Endothelial cell of umbilical vein (primary cell): ENCODE data around the gene MARVELD3. TPM values are rescaled to one million over a fixed set of nuclear protein-coding genes. Genes with fewer than 3 reads are reported as not detected.

Source experiments
- BruUV-seq: library from RNA; stranded (reverse); fragments of 400-500 nt; replicated peaks from 2 replicates; lab custom pipeline; 2021; lab: Mats Ljungman, UMichigan
- CTCF ChIA-PET: fragments of 300-600, 350-600 bp; sonication (Branson Sonifier 250); formaldehyde crosslinking; loops from one replicate; lab custom pipeline; 2021; ENCODE audit warnings: antibody characterized with exemption, inconsistent platforms; lab: Charles Lee
- POLR2A ChIA-PET: fragments of 300-600, 350-600 bp; sonication (Branson Sonifier 250); formaldehyde crosslinking; loops from one replicate; lab custom pipeline; 2021; ENCODE audit warnings: antibody characterized with exemption, inconsistent platforms; lab: Charles Lee
- DNase-seq: peaks from one replicate; pipeline ENCODE4 v3.0.0-alpha.2; 2011; ENCODE audit warnings: low read depth, low spot score
- FAIRE-seq: peaks from 2 replicates; lab custom pipeline; 2011; peaks lifted over from hg19 to GRCh38; lab: Jason Lieb, UNC
- H2AFZ ChIP-seq: 2 replicates; pipeline ENCODE4 v1.6.0; 2012; ENCODE audit warnings: low read depth, low read length, control low read depth, inconsistent platforms
- H3K27ac ChIP-seq: 2 replicates; pipeline ENCODE4 v1.5.1; 2011; ENCODE audit warnings: low read depth, mild to moderate bottlenecking, control low read depth, low read length, moderate library complexity; ENCODE audit not compliant: insufficient read depth
- H3K27me3 ChIP-seq, 2 experiments: 2 replicates each; pipeline versions ENCODE4 v1.6.0 to v1.6.1; 2011; ENCODE audit warnings: low read length in 2 of 2, mixed read lengths in 1 of 2; ENCODE audit not compliant: control insufficient read depth in 2 of 2, insufficient read depth in 2 of 2
- H3K36me3 ChIP-seq, 2 experiments: 2 replicates in 1 of 2; 3 replicates in 1 of 2; pipeline ENCODE4 v1.5.1; 2011; ENCODE audit warnings: low read length in 2 of 2, mild to moderate bottlenecking in 1 of 2, moderate library complexity in 1 of 2; ENCODE audit not compliant: control insufficient read depth in 2 of 2, insufficient read depth in 2 of 2; ENCODE audit errors: extremely low read depth in 1 of 2
- H3K4me1 ChIP-seq: 3 replicates; pipeline ENCODE4 v1.5.1; 2011; ENCODE audit warnings: mild to moderate bottlenecking, low read length; ENCODE audit not compliant: control insufficient read depth, insufficient read depth; ENCODE audit errors: extremely low read depth
- H3K4me2 ChIP-seq: 2 replicates; pipeline ENCODE4 v1.6.1; 2011; ENCODE audit warnings: low read length, control low read depth, mixed read lengths; ENCODE audit not compliant: insufficient read depth
- H3K4me3 ChIP-seq, 3 experiments: fragments of 200-600 bp in 1 of 3; sonication (generic), shearing (Covaris generic) in 1 of 3; replicated peaks in 1 of 3; 2 replicates each; pipeline ENCODE4 v1.5.1; 2011 to 2016; ENCODE audit warnings: control low read depth in 3 of 3, low read length in 3 of 3, mild to moderate bottlenecking in 2 of 3, inconsistent platforms in 1 of 3, low read depth in 1 of 3, moderate library complexity in 1 of 3; ENCODE audit not compliant: insufficient read depth in 1 of 3
- H3K79me2 ChIP-seq: 2 replicates; pipeline ENCODE4 v1.6.0; 2012; ENCODE audit warnings: low read length, inconsistent platforms; ENCODE audit not compliant: control insufficient read depth, insufficient read depth
- H3K9ac ChIP-seq: replicated peaks from 2 replicates; pipeline ENCODE3; 2011; ENCODE audit warnings: low read length, control low read depth; ENCODE audit not compliant: insufficient read depth; ENCODE audit errors: extremely low read depth
- H3K9me1 ChIP-seq: replicated peaks from 3 replicates; pipeline ENCODE4 v1.6.0; 2011; ENCODE audit warnings: mild to moderate bottlenecking, low read length; ENCODE audit not compliant: control insufficient read depth, insufficient read depth; ENCODE audit errors: extremely low read depth
- H3K9me3 ChIP-seq: replicated peaks from 2 replicates; pipeline ENCODE4 v1.5.1; 2012; ENCODE audit warnings: low read length, inconsistent platforms; ENCODE audit not compliant: control insufficient read depth, insufficient read depth
- H4K20me1 ChIP-seq: replicated peaks from 2 replicates; pipeline ENCODE3; 2011; ENCODE audit warnings: mild to moderate bottlenecking, low read length; ENCODE audit not compliant: control insufficient read depth, insufficient read depth; ENCODE audit errors: extremely low read depth
- EZH2 ChIP-seq: IDR thresholded peaks from 2 replicates; pipeline ENCODE4 v1.6.1; 2012; ENCODE audit warnings: borderline replicate concordance, low read depth, mild to moderate bottlenecking, moderate library complexity, low read length, inconsistent platforms; ENCODE audit not compliant: severe bottlenecking
- FOS ChIP-seq: IDR thresholded peaks from 2 replicates; pipeline ENCODE4 v1.6.1; 2011; ENCODE audit warnings: mild to moderate bottlenecking, low read length, moderate library complexity, borderline replicate concordance; ENCODE audit not compliant: insufficient read depth
- GATA2 ChIP-seq: IDR thresholded peaks from 2 replicates; pipeline ENCODE4 v1.7.0; 2011; ENCODE audit warnings: low read depth, mild to moderate bottlenecking, moderate library complexity, mixed read lengths, low read length; ENCODE audit not compliant: insufficient read length, insufficient read depth
- JUN ChIP-seq: IDR thresholded peaks from 2 replicates; pipeline ENCODE4 v1.6.1; 2011; ENCODE audit warnings: borderline replicate concordance, low read depth; ENCODE audit not compliant: insufficient read length, insufficient read depth
- MYC ChIP-seq: IDR thresholded peaks from one replicate; pipeline ENCODE4 v1.6.1; 2011; ENCODE audit warnings: mild to moderate bottlenecking, low read depth, low read length
- POLR2A ChIP-seq: IDR thresholded peaks from 2 replicates; pipeline ENCODE4 v1.6.1; 2012; ENCODE audit warnings: low read depth, mild to moderate bottlenecking, control low read depth, low read length
- POLR2AphosphoS5 ChIP-seq: IDR thresholded peaks from 2 replicates; pipeline ENCODE4 v1.6.1; 2012; ENCODE audit warnings: low read depth, mild to moderate bottlenecking, control low read depth, low read length, moderate library complexity; ENCODE audit not compliant: insufficient read depth
- dilution Hi-C: fragments of 300-500 bp; cut with MboI; formaldehyde crosslinking; loops from one replicate; pipeline ENCODE4 v1.15.0; 2019; ENCODE audit warnings: low sequenced_read_pairs; ENCODE audit not compliant: extremely low pct_ligation_motif_present
- intact Hi-C: fragments of 100-400 bp; cut with micrococcal nuclease; formaldehyde crosslinking; loops from one replicate; pipeline ENCODE4 v1.10.0; 2022
- polyA plus RNA-seq, 4 experiments: library from polyadenylated mRNA; depleted of rRNA in 3 of 4; stranded (reverse) in 3 of 4; unstranded in 1 of 4; fragments of >200 nt; gene quantifications; 2 replicates each; pipeline versions ENCODE4 v1.2.1 to v1.2.3, GENCODE V29; 2011 to 2012; ENCODE audit warnings: missing spikeins in 1 of 4
- total RNA-seq: library from RNA; stranded (reverse); gene quantifications from 2 replicates; pipeline ENCODE4 v1.2.3, GENCODE V29; 2021
- TF ChIP-seq, protein P1 (sequence below): IDR thresholded peaks from 2 replicates; pipeline ENCODE4 v1.6.1; 2011; ENCODE audit not compliant: insufficient read depth, insufficient read length
- TF ChIP-seq, protein P2 (sequence below), 2 donors: IDR thresholded peaks; 1 replicate in 1 of 2; 2 replicates in 1 of 2; pipeline ENCODE4 v1.5.1; 2011; ENCODE audit warnings: low read length in 2 of 2, mild to moderate bottlenecking in 2 of 2, moderate library complexity in 2 of 2, control low read depth in 1 of 2, inconsistent platforms in 1 of 2, low read depth in 1 of 2; ENCODE audit not compliant: insufficient read depth in 1 of 2; ENCODE audit errors: extremely low read depth in 1 of 2

MARVELD3 gene
- total and polyA plus RNA-seq, 2 donors (not counting 3 experiments of a cell fraction or from before 2014, with no cell fraction given) = not detected

DNA sequence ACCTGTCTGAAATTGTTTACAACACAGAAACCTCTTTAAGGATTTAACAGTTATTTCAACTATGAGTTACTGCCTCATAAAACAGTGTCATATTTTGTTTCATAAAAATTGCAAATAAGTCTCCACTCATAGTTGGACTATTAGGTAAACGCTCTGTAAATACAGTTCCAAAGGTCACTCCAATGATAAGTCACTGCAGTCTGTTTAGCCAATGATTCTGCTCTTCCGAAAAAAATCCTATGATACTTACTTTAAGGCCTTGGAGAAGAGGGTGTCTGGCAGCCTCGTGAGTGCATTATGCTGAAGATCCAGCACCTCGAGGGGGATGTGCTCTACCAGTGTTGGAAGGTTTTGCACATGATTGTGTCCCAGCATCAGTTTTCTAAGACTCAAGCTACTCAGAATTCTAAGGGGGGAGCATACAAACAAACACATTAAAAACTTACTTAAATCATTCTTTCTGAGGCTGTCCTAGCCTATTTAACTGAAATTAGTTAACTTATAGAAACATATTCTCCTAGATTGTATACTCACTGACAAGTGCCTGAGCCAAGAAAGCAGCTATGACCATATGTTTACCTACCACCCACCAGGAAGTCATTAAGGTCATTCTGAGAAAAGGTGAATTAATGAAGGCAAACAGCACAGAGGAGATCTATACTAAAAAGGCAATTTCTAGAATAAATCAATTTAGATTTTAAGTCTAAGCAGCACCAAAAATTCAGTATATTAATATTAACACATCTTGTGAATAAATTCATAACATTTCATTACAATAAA is 41.1 kb downstream of the MARVELD3 start:
- BruUV-seq = no TSS peak
- POLR2A ChIA-PET = no interaction called here
- no peaks in the 10 kb centered on the region for H4K20me1 ChIP-seq

More for the DNA sequence above, 41.1 kb downstream of the MARVELD3 start:
- TF ChIP-seq, protein P1, sequence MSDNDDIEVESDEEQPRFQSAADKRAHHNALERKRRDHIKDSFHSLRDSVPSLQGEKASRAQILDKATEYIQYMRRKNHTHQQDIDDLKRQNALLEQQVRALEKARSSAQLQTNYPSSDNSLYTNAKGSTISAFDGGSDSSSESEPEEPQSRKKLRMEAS = no peak
- TF ChIP-seq EZH2 (no peak), POLR2AphosphoS5 (no peak), POLR2A (no peak), JUN (no peak), GATA2 (no peak), MYC (no peak), FOS (no peak)
- TF ChIP-seq, protein P2, sequence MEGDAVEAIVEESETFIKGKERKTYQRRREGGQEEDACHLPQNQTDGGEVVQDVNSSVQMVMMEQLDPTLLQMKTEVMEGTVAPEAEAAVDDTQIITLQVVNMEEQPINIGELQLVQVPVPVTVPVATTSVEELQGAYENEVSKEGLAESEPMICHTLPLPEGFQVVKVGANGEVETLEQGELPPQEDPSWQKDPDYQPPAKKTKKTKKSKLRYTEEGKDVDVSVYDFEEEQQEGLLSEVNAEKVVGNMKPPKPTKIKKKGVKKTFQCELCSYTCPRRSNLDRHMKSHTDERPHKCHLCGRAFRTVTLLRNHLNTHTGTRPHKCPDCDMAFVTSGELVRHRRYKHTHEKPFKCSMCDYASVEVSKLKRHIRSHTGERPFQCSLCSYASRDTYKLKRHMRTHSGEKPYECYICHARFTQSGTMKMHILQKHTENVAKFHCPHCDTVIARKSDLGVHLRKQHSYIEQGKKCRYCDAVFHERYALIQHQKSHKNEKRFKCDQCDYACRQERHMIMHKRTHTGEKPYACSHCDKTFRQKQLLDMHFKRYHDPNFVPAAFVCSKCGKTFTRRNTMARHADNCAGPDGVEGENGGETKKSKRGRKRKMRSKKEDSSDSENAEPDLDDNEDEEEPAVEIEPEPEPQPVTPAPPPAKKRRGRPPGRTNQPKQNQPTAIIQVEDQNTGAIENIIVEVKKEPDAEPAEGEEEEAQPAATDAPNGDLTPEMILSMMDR (IDR thresholded peaks at IDR 0.05; ENCODE audit: extremely low read depth in 1 of 2, insufficient read depth in 1 of 2, low read depth in 1 of 2, low read length in 2 of 2) = no peak
- intact Hi-C loops (no loop called here), dilution Hi-C loops (no loop called here)
- no peaks in the 10 kb centered on the region for H3K27me3 ChIP-seq
- no peak overlapping the region for H3K9ac ChIP-seq
- no peak overlapping the region for H3K4me3 ChIP-seq
- no peak for FAIRE-seq
- H3K4me1 ChIP-seq = no peaks in the 10 kb centered on the region
- no peak for DNase-seq
- H3K9me1 ChIP-seq = no peaks in the 10 kb centered on the region
- no peaks in the 10 kb centered on the region for H3K79me2 ChIP-seq
- H3K36me3 ChIP-seq = peaks cover 9 to 10% of the 10 kb centered on the region in 2 experiments
- no peak overlapping the region for H2AFZ ChIP-seq
- H3K27ac ChIP-seq = no peak overlapping the region
- no peak overlapping the region for H3K4me2 ChIP-seq
- no peaks in the 10 kb centered on the region for H3K9me3 ChIP-seq
- CTCF ChIA-PET = no interaction called here
